Naive thymus-derived CD4-positive, alpha-beta T cell (primary cell): ENCODE results near the gene KBTBD13. TPM values are rescaled to one million over a fixed set of nuclear protein-coding genes. Genes with fewer than 3 reads are reported as not detected.

Experiments
- ATAC-seq: fragments of 150-1000 bp; cut with Tn5 transposase; 2 replicates; pipeline ENCODE4 v1.10.0; 2021; ENCODE audit warnings: mild to moderate bottlenecking, moderate library complexity
- CTCF ChIA-PET: fragments of 350-600 bp; sonication (Branson Sonifier 250); formaldehyde crosslinking; loops from one replicate; lab custom pipeline; 2021; ENCODE audit warnings: antibody characterized with exemption; lab: Charles Lee
- POLR2A ChIA-PET: fragments of 350-600 bp; sonication (Branson Sonifier 250); formaldehyde crosslinking; loops from one replicate; lab custom pipeline; 2021; ENCODE audit warnings: antibody characterized with exemption, inconsistent platforms; lab: Charles Lee
- DNase-seq, 9 donors: peaks; one replicate each; pipeline versions ENCODE4 v3.0.0 to v3.0.0-alpha.2; 2020 to 2022; ENCODE audit warnings: mixed read lengths in 1 of 9
- H3K27ac ChIP-seq: one replicate; pipeline ENCODE4 v1.7.0; 2013; ENCODE audit warnings: mild to moderate bottlenecking, low read depth, low read length, moderate library complexity
- H3K27me3 ChIP-seq, 2 donors: one replicate each; pipeline ENCODE4 v1.7.0; 2013; ENCODE audit warnings: low read length in 2 of 2, mild to moderate bottlenecking in 2 of 2, moderate library complexity in 2 of 2; ENCODE audit not compliant: control insufficient read depth in 2 of 2, insufficient read depth in 2 of 2
- H3K36me3 ChIP-seq, 3 experiments: 1 replicate in 2 of 3; 2 replicates in 1 of 3; pipeline ENCODE4 v1.7.0; 2013; ENCODE audit warnings: low read length in 3 of 3, mild to moderate bottlenecking in 3 of 3, moderate library complexity in 1 of 3; ENCODE audit not compliant: insufficient read depth in 3 of 3, control insufficient read depth in 2 of 3
- H3K4me1 ChIP-seq, 2 donors: one replicate each; pipeline ENCODE4 v1.7.0; 2013; ENCODE audit warnings: low read length in 2 of 2, mild to moderate bottlenecking in 2 of 2, moderate library complexity in 1 of 2; ENCODE audit not compliant: control insufficient read depth in 2 of 2, insufficient read depth in 2 of 2
- H3K4me3 ChIP-seq: 2 replicates; pipeline ENCODE4 v1.7.0; 2013; ENCODE audit warnings: mild to moderate bottlenecking, low read length
- H3K9me3 ChIP-seq, 3 experiments: 1 replicate in 2 of 3; 2 replicates in 1 of 3; pipeline ENCODE4 v1.7.0; 2013; ENCODE audit warnings: low read length in 3 of 3; ENCODE audit not compliant: control insufficient read depth in 2 of 3
- H3K27ac Mint-ChIP-seq, 9 donors: one replicate each; pipeline ENCODE4 v1.8.0; 2020 to 2022; ENCODE audit warnings: mixed read lengths in 9 of 9, mild to moderate bottlenecking in 8 of 9, moderate library complexity in 5 of 9, inconsistent platforms in 2 of 9
- H3K27me3 Mint-ChIP-seq, 5 donors: one replicate each; pipeline ENCODE4 v1.8.0; 2021 to 2022; ENCODE audit warnings: mixed read lengths in 5 of 5, mild to moderate bottlenecking in 1 of 5
- H3K36me3 Mint-ChIP-seq, 5 donors: one replicate each; pipeline ENCODE4 v1.8.0; 2020 to 2022; ENCODE audit warnings: mixed read lengths in 5 of 5, mild to moderate bottlenecking in 3 of 5, inconsistent platforms in 1 of 5
- H3K4me1 Mint-ChIP-seq, 7 donors: one replicate each; pipeline ENCODE4 v1.8.0; 2020 to 2022; ENCODE audit warnings: mixed read lengths in 7 of 7, mild to moderate bottlenecking in 3 of 7, inconsistent platforms in 1 of 7
- H3K4me3 Mint-ChIP-seq, 10 donors: one replicate each; pipeline ENCODE4 v1.8.0; 2020 to 2022; ENCODE audit warnings: mild to moderate bottlenecking in 10 of 10, mixed read lengths in 10 of 10, moderate library complexity in 6 of 10, inconsistent platforms in 2 of 10
- H3K9me3 Mint-ChIP-seq, 11 donors: one replicate each; pipeline ENCODE4 v1.8.0; 2020 to 2022; ENCODE audit warnings: mixed read lengths in 11 of 11, mild to moderate bottlenecking in 4 of 11, inconsistent platforms in 1 of 11, moderate library complexity in 1 of 11
- intact Hi-C, 2 donors: fragments of 100-400 bp; cut with micrococcal nuclease; formaldehyde crosslinking; loops; one replicate each; pipeline ENCODE4 v1.15.1; 2023
- polyA plus RNA-seq, 2 donors: library from polyadenylated mRNA; unstranded; fragments of 300-500 nt; fragmentation: Illumina TruSeq; gene quantifications; one replicate each; pipeline ENCODE4 v1.2.3, GENCODE V29; 2021
- total RNA-seq, 6 experiments: library from RNA in 5 of 6; stranded (reverse) in 5 of 6; gene quantifications; 1 replicate in 5 of 6; 2 replicates in 1 of 6; pipeline ENCODE4 v1.2.3 and lab custom pipeline; 2021 to 2026

Gene KBTBD13
- total and polyA plus RNA-seq, 7 experiments from 2014 or later, result not detected

DNA sequence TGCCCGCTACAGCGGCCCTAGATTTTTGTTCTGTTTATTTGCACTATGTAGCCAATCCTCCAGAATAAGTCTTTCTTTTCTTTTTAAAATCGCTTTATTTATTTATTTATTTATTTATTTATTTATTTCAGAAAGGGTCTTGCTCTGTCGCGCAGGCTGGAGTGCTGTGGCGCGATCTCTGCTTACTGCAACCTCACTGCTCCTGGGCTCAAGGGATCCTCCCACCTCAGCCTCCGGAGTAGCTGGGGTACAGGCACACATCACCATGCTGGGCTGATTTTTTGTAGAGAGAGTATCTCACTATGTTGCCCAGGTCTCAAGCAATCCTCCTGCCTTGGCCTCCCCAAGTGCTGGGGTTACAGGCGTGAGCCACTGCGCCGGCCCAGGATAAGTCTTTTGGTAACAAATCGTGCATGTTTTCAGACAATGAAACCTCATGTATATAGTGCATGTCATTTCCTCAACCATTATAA lies 46.8 kb upstream of the KBTBD13 start:
- H3K36me3 Mint-ChIP-seq, result peaks cover 2 to 12% (median 2%) of the 10 kb centered on the region in 5 donors
- DNase-seq, result no peak
- Histone ChIP-seq H3K27ac (peak overlapping the region; percentile 76), H3K4me3 (peak overlapping the region; percentile 90), H3K9me3 (no peaks in the 10 kb centered on the region), H3K4me1 (peaks cover 9 to 10% of the 10 kb centered on the region in 2 donors), H3K27me3 (no peaks in the 10 kb centered on the region), H3K36me3 (peaks cover 0 to 19% (median under 1%) of the 10 kb centered on the region in 3 experiments)
- peaks cover 15 to 43% (median 33%) of the 10 kb centered on the region in 7 donors for H3K4me1 Mint-ChIP-seq
- H3K27ac Mint-ChIP-seq, result peak overlapping the region in 5 of 9 donors; percentile 22 to 75 (median 54)
- ChIA-PET POLR2A (interaction anchor here (0.6 kb wide), 1 partner anchor 24 kb away, joined by 3 read pairs; no protein-coding TSS in a partner anchor), CTCF (no interaction called here)
- no peaks in the 10 kb centered on the region for H3K9me3 Mint-ChIP-seq
- ATAC-seq, result no peak
- H3K27me3 Mint-ChIP-seq, result peaks cover 4 to 28% (median 11%) of the 10 kb centered on the region in 5 donors
- intact Hi-C loops, result loop anchor here (1.0 to 5.0 kb wide), 8 partner anchors 19 to 356 kb away; partner anchors contain the start of genes RNU5A-1 (in 2 of the 2), CLPX (in 1 of the 2), RNU5B-1 (in 1 of the 2) and SPG21 (in 1 of the 2)
- H3K4me3 Mint-ChIP-seq, result peak overlapping the region; percentile 67 to 94 (median 84)

DNA sequence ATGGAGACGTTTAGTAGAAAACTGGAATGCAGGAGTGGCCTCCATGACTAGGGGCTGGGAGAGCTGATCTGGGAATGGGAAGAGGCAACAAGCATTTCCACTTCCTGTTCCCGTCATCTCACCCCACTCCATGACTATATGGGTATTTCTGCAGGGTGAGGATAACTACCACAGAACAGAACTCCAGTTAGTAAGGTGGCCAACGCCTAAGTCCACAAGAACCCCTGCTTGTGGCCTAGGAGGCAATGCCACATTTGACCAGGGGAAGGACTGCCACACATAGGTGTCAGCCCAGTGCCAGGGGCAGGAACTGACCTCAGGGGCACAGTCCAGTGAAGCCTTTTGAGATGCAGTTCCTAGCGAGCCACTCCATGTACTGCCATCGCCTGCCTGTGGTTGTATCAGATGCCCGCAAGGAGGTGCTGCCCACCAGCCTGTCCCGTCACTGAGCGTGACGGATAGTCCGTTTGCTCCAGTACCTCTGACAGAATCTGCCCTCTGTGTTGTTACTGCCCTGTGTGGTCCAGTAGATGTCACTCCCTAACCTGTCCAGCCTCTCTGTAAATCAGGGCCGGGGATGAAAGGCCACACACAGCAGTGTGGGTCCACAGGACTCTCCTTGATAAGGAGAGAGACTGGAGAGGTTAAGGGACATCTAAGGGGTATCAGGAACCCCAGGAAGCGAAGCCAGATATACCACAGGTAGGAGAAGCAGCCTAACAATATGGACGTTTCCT lies 43.6 kb upstream of the KBTBD13 start:
- Mint-ChIP-seq H3K36me3 (no peaks in the 10 kb centered on the region), H3K27me3 (peaks cover 4 to 34% (median 11%) of the 10 kb centered on the region in 5 donors), H3K4me1 (peaks cover 14 to 32% (median 20%) of the 10 kb centered on the region in 7 donors), H3K4me3 (peak overlapping the region in 4 of 10 donors; percentile 3 to 38 (median 26)), H3K27ac (no peak overlapping the region), H3K9me3 (no peaks in the 10 kb centered on the region)
- ChIA-PET POLR2A (interaction anchor here (0.6 to 1.5 kb wide), 2 partner anchors 265 to 1264 kb away, joined by 3 to 6 read pairs; no protein-coding TSS in a partner anchor), CTCF (interaction anchor here (0.6 to 1.2 kb wide), 4 partner anchors 10 to 265 kb away, joined by 3 to 11 read pairs (median 5); no protein-coding TSS in a partner anchor)
- peaks cover 0 to 4% (median 0%) of the 10 kb centered on the region in 3 experiments for H3K36me3 ChIP-seq
- H3K27ac ChIP-seq, result no peak overlapping the region
- no peak overlapping the region for H3K4me3 ChIP-seq
- H3K4me1 ChIP-seq, result peaks cover 5 to 6% of the 10 kb centered on the region in 2 donors
- H3K9me3 ChIP-seq, result no peaks in the 10 kb centered on the region
- ATAC-seq (peak; percentile 59), DNase-seq (peak in 3 of 9 donors; percentile 20 to 29 (median 21))
- no peaks in the 10 kb centered on the region for H3K27me3 ChIP-seq
- intact Hi-C loops, result loop anchor here in 1 of 2 donors (1.0 kb wide), 4 partner anchors 45 to 352 kb away; partner anchors contain the start of gene CLPX

- no peak overlapping the region for H3K4me3 ChIP-seq
- H3K27ac ChIP-seq, result no peak overlapping the region
- ATAC-seq, result peak; percentile 50
- H3K9me3 Mint-ChIP-seq, result no peaks in the 10 kb centered on the region
- no peaks in the 10 kb centered on the region for H3K4me1 ChIP-seq
- peak overlapping the region in 1 of 10 donors; percentile 23 for H3K4me3 Mint-ChIP-seq
- H3K36me3 ChIP-seq, result peaks cover 0 to 4% (median 0%) of the 10 kb centered on the region in 3 experiments
- H3K36me3 Mint-ChIP-seq, result no peaks in the 10 kb centered on the region
- peak in 5 of 9 donors; percentile 31 to 52 (median 39) for DNase-seq
- intact Hi-C loops, result loop anchor here in 1 of 2 donors (1.0 kb wide), 4 partner anchors 45 to 352 kb away; partner anchors contain the start of gene CLPX
- H3K9me3 ChIP-seq, result no peaks in the 10 kb centered on the region
- no peaks in the 10 kb centered on the region for H3K27me3 ChIP-seq
- H3K27me3 Mint-ChIP-seq, result peaks cover 4 to 34% (median 11%) of the 10 kb centered on the region in 5 donors
- POLR2A ChIA-PET, result interaction anchor here (0.6 to 1.5 kb wide), 3 partner anchors 264 to 1265 kb away, joined by 3 to 6 read pairs (median 5); partner anchors contain the start of gene RNU5B-1
- CTCF ChIA-PET, result interaction anchor here (0.6 to 1.3 kb wide), 9 partner anchors 9 to 623 kb away, joined by 3 to 11 read pairs (median 4); partner anchors contain the start of gene KBTBD13
- no peak overlapping the region for H3K27ac Mint-ChIP-seq
- H3K4me1 Mint-ChIP-seq, result peaks cover 6 to 26% (median 13%) of the 10 kb centered on the region in 7 donors
Measured at GRCh38 chr15:65033659-65034269, 42.8 kb upstream of the KBTBD13 start.

DNA sequence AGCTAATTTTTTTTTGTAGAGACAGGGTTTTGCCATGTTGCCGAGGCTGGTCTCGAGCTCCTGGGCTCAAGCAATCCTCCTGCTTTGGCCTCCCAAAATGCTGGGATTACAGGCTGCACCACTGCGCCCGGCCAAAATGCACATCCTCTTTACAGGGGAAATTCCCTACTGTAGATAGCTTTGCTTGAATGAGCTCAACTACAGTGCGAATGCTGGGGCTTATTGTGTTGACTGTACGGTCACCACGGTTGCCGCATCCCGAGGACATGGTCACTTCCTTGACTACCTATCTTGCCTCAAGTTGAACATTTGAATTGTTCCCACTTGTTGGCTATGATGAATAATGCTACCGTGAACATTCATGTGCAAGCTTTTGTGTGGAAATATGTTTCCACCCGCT lies 41.8 kb upstream of the KBTBD13 start:
- POLR2A ChIA-PET, result interaction anchor here (0.5 to 1.5 kb wide), 2 partner anchors 14 to 263 kb away, joined by 3 to 6 read pairs; no protein-coding TSS in a partner anchor

GRCh38 chr15:65037309-65037708 lies 39.2 kb upstream of the KBTBD13 start:
- Mint-ChIP-seq H3K27me3 (peaks cover 0 to 17% (median 4%) of the 10 kb centered on the region in 5 donors), H3K9me3 (no peaks in the 10 kb centered on the region), H3K4me1 (peaks cover 6 to 15% (median 9%) of the 10 kb centered on the region in 7 donors), H3K27ac (no peak overlapping the region), H3K4me3 (no peak overlapping the region), H3K36me3 (no peaks in the 10 kb centered on the region)
- CTCF ChIA-PET, result no interaction called here
- Histone ChIP-seq H3K4me1 (no peaks in the 10 kb centered on the region), H3K9me3 (no peaks in the 10 kb centered on the region), H3K4me3 (no peak overlapping the region), H3K27me3 (no peaks in the 10 kb centered on the region), H3K36me3 (no peaks in the 10 kb centered on the region), H3K27ac (no peak overlapping the region)
- ATAC-seq (no peak), DNase-seq (no peak)
- intact Hi-C loops, result no loop called here
- POLR2A ChIA-PET, result no interaction called here

More for the DNA sequence above, 41.8 kb upstream of the KBTBD13 start:
- ATAC-seq (no peak), DNase-seq (no peak)
- Mint-ChIP-seq H3K27ac (no peak overlapping the region), H3K9me3 (no peaks in the 10 kb centered on the region), H3K4me3 (no peak overlapping the region), H3K27me3 (peaks cover 4 to 34% (median 11%) of the 10 kb centered on the region in 5 donors), H3K4me1 (peaks cover 6 to 25% (median 13%) of the 10 kb centered on the region in 7 donors), H3K36me3 (no peaks in the 10 kb centered on the region)
- no peaks in the 10 kb centered on the region for H3K4me1 ChIP-seq
- H3K4me3 ChIP-seq, result no peak overlapping the region
- no peaks in the 10 kb centered on the region for H3K27me3 ChIP-seq
- H3K9me3 ChIP-seq, result no peaks in the 10 kb centered on the region
- CTCF ChIA-PET, result interaction anchor here (1.1 to 1.3 kb wide), 2 partner anchors 41 to 350 kb away, joined by 4 to 5 read pairs; partner anchors contain the start of gene KBTBD13
- intact Hi-C loops, result no loop called here
- no peaks in the 10 kb centered on the region for H3K36me3 ChIP-seq
- H3K27ac ChIP-seq, result no peak overlapping the region

DNA sequence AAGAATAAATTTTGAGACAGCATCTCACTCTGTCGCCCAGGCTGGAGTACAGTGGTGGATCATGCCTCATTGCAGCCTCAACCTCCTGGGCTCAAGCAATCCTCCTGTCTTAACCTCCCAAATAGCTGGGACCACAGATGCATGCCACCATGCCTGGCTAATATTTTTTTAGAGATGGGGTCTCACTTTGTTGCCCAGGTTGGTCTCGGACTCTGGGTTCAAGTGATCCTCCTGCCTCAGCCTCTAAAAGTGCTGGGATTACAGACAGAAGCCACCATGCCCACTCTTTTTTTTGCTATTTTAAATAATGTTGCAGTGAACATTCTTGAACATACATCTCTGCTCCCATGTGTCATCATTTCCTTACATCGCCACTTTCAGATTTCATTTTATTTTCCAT lies 38.1 kb upstream of the KBTBD13 start:
- Mint-ChIP-seq H3K27me3 (peaks cover 0 to 12% (median 0%) of the 10 kb centered on the region in 5 donors), H3K4me3 (no peak overlapping the region), H3K4me1 (peaks cover 2 to 8% (median 5%) of the 10 kb centered on the region in 7 donors), H3K9me3 (no peaks in the 10 kb centered on the region), H3K27ac (no peak overlapping the region), H3K36me3 (no peaks in the 10 kb centered on the region)
- H3K9me3 ChIP-seq, result no peaks in the 10 kb centered on the region
- POLR2A ChIA-PET, result no interaction called here
- intact Hi-C loops, result no loop called here
- no peaks in the 10 kb centered on the region for H3K4me1 ChIP-seq
- CTCF ChIA-PET, result no interaction called here
- no peak overlapping the region for H3K27ac ChIP-seq
- ATAC-seq, result no peak
- H3K4me3 ChIP-seq, result no peak overlapping the region
- no peak for DNase-seq
- H3K27me3 ChIP-seq, result no peaks in the 10 kb centered on the region
- H3K36me3 ChIP-seq, result no peaks in the 10 kb centered on the region
